Embryonic facial prominence (tissue), 1 donor: ENCODE data around the gene ZPBP2.
"Not testable (repeated sequence)": the region's sequence is repeated elsewhere in the genome, so short reads cannot be mapped to it uniquely, and the experiment has no call there.

ENCODE experiments used
- DNase-seq: peaks from one replicate; pipeline ENCODE4 v3.0.0-alpha.2; 2016; ENCODE audit errors: extremely low spot score

Gene ZPBP2, protein sequence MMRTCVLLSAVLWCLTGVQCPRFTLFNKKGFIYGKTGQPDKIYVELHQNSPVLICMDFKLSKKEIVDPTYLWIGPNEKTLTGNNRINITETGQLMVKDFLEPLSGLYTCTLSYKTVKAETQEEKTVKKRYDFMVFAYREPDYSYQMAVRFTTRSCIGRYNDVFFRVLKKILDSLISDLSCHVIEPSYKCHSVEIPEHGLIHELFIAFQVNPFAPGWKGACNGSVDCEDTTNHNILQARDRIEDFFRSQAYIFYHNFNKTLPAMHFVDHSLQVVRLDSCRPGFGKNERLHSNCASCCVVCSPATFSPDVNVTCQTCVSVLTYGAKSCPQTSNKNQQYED

DNA sequence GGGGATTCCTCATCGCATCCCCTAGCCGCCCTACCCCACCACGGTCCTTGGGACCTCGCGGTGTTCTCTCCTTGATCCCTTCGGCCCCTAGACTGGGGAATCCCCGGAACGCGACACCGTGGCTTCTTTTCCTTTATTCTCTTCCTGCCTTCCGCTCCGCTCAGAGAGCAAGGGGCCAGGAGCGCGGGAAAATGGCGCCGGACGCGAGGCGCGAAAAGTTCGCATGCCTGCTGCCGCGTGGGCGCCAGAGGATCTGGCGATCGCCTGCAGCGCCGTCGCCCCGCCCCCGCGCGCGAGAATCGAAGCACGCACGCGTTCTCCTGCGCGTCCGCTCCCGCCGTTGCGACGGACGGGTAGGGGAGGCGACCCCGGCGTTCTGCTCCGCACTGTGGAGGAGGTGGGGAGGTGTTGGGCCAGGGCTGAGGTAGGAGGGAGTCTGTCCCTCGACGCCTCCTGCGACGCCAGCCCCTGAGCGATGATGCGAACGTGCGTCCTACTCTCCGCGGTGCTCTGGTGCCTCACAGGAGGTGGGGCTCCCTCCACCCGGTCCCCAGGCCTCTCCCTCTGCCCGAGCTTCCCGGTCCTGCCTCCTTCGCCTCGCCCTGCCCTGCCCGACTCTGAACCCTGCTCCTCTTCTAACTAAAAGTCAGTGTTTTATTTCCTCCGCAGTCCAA lies at the start of gene ZPBP2:
Gene ZPBP2 (plus strand): TSS at position 323 of the 674 bp plus-strand sequence. CDS start 153 bp downstream, at position 476.
- no peak for DNase-seq

DNA sequence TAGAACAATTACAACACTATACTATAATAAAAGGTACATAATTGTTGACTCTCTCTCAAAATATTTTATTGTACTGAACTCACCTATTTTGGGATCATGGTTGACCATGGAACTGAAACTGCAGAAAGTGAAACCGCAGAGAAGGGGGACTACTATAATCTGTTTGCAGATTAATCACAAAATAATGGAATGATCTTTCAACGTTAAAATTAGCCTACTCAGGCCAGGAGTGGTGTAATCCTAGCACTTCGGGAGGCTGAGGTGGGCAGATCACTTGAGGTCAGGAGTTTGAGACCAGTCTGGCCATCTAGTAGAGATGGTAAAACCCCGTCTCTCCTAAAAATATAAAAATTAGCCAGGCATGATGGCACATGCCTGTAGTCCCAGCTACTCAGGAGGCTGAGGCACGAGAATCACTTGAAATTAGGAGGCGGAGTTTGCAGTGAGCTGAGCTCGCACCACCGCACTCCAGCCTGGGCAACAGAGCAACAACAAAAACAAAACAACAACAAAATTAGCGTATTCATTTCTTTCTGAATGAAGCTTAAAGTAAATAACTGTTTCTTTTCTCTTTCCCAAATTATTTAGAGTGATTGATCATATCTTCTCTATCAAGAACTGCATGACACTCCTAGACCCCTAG lies 49.5 kb upstream of the ZPBP2 start:
- no peak for DNase-seq

DNA sequence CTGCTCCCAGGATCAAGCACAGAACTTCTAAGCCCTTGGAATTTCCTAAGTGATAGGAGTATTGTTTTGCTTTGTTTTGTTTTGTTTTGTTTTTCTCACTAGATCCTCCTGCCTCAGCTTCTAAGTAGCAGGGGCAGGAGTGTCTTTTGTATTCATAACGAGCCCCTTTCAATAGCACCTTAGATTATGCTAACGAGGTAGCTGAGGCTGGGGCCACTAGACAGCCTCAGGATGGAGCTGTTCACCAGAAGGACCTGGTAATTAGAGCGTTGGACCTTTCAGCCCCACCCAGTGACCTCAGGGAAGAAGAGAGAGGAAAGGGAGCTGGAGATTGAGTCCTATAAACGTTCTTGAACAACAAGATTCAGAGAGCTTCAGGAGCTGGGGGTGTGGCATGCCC lies 47.5 kb upstream of the ZPBP2 start:
- DNase-seq, result no peak

DNA sequence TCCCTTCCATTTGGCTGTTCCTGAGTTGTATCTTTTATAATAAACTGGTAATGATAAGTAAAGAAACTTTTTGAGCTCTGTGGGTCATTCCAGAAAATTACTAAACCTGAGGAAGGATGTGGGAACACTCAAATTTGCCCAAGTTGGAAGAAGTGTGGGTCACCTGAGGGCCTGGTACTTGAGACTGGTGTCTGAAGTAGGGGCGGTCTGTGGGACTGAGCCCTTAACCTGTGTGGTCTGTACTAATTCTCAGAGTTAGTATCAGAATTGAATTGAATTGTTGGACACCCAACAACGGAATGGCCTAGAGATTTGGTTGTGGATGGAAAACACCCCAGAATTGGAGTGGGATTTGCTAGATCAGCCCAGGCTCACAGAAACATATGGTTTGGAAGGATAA lies 47.0 kb upstream of the ZPBP2 start:
- DNase-seq, result no peak

DNA sequence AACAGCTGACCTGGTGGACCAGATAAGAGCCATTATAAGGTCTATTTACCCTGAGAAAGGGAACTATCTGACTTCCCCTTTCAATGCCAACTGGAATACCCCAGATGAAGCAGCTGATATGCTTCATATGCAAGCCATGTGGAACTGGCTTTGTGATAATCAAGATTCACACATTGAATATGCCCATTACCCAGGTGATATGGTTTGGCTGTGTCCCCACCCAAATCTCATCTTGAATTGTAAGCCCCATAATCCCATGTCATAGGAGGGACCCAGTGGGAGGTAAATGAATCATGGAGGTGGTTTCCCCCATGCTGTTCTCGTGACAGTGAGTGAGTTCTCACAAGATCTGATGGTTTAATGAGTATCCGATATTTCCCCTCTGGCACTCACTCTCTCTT lies 46.0 kb upstream of the ZPBP2 start:
- no peak for DNase-seq

DNA sequence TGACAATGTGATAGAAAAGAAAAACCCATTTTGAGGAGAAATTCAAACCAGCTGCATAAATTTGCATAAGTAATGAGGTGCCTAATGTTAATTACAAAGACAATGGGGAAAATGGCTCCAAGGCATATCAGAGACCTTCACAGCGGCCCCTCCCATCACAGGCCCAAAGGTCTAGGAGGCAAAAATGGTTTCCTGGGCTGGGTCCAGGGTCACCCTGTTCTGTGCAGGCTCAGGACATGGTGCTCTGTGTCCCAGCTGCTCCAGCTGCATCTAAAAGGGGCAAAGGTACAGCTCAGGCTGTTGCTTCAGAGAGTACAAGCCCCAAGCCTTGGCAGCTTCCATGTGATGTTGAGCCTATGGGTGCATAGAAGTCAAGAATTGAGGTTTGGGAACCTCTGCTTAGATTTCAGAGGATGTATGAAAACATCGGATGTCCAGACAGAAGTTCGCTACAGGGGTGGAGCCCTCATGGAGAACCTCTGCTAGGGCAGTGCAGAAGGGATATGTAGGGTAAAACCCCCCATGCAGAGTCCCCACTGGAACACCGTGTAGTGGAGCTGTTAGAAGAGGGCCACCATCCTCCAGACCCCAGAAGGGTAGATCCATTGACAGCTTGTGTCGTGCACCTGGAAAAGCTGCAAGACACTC lies 44.5 kb upstream of the ZPBP2 start:
- no peak for DNase-seq

DNA sequence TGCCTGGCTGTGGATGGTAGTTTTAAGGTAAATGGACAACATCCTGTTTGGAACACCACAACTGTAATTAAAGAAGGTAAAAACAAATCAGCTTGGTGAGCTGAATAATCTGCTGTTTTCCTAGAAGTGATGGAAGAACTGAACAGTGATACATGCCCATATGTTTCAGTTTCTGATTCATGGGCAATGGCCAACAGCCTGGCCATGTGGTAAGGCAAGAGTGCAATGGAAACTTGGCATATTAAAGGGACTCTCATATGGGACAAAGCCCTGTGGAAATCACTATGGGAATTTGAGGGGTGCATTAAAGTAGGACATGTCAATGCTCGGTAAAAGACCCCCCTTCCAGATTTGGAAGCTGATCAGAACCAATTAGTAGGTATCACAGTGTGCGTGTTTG lies 41.7 kb upstream of the ZPBP2 start:
- DNase-seq, result no peak

DNA sequence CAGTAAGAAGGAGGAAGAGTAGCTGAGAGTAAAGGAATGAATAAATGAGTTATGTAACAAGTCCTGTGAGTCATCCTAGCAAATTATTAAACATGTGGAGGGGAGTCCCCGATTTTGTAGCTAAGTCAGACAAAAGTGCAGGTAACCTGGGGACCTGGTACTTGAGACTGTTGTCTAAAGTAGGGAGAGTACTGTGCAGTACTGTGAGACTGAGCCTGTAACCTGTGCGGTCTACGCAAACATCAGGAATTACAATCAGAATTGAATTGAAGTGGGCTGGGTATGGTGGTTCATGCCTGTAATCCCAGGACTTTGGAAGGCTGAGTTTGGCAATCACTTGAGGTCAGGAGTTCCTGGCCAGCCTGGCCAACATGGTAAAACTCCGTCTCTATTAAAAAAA lies 39.6 kb upstream of the ZPBP2 start:
- no peak for DNase-seq

DNA sequence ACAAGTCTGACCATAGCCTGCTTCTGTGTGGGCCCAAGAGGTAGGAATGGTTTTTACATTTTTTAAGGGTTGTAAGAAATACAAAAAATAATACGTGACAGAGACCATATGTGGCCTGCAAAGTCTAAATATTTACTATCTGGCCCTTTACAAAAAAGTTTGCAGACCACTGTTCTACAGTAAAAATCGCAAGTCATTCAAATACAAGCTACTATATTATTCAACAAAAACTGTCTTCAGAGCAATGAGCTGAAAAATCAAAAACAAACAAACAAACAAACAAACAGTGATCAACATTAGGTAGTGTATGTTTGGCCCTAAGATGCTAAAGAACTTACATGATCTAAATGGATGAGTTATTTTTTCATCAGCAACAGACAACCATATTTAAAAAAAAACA lies 36.4 kb upstream of the ZPBP2 start:
- no peak for DNase-seq

DNA sequence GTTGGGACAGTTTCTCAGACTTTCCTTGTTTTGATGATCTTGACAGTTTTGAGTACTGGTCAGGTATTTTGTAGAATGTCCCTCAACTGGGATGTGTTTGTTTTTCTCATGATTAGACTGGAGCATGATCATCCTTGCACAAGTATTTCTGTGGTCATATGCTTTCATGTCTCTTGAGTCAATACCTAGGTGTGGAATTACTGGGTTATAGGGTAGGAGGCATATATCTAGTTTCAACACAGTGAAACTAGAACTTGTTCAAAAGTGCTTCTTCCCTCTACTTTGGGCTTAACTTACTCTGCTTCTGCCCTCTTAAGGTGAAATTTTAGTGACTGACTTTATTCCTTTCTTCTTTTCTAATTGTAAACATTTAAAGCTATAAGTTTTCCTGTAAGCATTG lies 34.0 kb upstream of the ZPBP2 start:
- DNase-seq, result no peak

DNA sequence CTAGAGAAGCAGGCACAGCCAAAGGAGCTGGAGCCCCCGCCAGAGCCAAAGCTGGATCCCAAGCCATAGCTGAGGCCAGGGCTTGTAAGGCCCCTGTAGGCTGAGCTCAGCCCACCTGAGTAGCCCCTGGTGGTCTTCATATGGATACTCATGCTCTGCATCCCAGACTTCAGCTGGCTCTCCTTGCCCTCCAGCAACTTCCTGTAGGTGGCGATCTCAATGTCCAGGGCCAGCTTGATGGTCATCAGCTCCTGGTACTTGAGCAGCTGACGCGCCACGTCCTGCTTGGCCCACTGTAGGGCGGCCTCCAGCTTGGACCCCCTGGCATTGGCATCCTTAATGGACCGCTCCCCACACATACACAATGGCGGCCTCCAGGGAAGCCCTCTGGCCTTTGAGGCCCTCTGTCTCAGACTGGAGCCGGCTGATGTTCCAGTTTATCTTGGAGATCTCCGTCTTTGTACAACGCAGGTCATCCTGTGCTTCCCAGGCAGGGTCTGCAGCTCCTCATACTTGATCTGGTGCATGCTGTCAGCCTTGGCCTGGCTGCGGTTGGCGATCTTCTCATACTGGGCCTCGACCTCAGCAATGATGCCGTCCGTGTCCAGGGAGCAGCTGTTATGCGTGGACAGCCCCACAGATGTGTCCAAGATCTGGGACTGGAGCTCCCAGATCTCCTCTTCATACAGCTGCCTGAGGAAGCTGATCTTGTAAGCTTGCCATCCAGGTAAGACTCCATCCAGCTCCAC lies 32.8 kb upstream of the ZPBP2 start:
- no peak for DNase-seq

DNA sequence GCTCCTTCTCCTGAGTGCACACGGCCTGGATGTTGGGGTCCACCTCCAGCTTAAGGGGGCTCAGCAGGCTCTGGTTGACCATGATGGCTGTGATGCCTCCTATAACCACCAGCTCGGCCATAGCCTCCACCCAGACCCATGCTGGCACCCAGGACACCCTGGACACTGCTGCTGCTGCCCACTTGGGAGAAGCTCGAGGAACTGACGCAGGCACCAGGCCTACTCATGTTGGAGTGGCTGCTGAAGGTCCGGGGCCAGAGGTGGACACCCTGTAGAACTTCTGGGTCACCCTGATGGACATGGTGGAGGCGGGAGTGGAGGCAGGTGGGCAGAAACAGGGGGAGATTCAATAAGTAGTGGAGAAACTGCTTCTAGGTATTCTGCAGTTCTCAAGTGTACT lies 31.9 kb upstream of the ZPBP2 start:
- DNase-seq, result no peak

DNA sequence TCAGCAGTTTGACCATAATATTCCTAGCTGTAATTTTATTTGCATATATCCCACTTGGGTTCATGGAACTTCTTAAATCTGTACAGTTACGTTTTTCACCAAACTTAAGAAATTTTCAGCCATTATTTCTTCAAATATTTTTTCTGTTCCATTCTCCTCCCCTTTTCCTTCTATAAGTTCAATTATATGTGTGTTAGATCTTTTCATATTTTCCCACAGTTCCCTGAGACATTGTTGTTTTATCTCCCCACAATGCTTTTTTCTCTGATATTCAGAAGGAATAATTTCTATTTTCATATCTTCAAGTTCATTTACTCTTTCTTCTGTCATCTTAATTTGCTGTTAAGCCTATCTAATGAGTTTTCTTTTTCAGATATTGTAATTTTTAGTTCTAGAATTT lies 29.9 kb upstream of the ZPBP2 start:
- DNase-seq, result no peak

DNA sequence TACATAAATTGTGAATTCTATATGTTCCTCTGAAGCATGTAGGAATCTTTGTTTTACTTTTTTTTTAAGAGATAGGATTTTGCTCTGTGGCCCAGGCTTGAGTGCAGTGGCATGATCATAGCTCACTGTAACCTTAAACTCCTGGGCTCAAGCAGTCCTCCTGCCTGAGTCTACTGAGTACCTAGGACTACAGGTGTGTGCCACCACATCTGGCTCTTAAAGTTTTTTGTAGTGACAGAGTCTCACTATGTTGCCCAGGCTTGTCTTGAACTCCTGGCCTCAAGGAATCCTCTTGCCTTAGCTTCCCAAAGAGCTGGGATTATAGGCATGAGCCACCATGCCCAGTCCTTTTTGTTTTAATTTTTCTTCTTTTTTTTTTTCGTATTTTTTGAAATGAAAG lies 29.2 kb upstream of the ZPBP2 start:
- no peak for DNase-seq

DNA sequence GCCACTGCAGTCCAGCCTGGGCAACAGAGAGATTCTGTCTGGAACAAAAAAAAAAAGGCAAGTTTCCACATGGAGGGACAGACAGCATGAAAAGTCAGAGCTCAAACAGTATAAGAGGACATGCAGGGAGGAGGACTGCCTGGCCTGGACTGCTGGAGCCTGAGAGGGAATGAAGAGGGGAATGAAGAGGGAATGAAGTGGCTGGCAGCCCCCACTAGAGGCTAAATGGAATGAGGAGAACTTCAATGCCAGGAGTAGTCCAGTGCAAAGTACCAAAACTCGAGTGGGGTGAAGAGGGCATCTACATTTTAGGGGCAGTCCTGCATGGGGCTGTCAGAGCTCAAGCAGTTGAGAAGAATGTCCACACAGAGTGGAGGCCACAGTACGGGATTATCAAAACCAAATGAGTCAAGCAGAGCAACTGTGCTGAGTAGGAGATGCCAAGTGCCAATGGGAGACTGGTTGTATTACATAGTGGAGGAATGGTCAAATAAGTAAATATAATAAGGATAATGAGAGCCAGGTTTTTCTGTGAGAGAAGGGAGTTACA lies 26.8 kb upstream of the ZPBP2 start:
- no peak for DNase-seq

DNA sequence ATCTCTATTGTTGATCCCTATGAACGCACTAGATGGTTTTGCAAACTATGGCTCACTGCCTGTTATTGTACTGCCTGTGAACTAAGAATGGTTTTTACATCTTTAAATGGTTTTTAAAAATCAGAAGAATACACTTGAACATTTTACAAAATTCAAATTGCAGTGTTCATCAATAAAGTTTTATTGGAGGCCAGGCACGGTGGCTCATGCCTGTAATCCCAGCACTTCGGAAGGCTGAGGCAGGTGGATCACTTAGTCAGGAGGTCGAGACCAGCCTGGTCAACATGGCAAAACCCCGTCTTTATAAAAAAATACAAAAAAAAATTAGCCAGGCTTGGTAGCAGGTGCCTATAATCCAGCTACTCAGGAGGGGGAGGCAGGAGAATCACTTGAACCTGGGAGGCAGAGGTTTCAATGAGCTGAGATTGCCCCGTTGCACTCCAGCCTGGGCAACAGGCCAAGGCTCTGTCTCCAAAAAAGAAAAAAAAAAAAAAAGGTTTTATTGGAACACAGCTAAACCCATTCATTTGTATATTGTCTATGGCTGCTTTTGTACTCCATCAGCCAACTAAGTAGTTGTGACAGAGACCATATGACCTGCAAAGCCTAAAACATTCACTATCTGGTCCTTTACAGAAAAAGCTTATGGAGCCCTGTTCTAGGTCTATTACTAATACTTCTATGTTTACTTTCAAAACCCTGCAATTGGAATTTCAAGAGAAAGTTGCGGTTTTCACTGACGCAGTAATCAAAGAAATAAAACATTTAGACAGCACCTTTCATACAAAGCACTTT lies 22.8 kb upstream of the ZPBP2 start:
- DNase-seq, result no peak

DNA sequence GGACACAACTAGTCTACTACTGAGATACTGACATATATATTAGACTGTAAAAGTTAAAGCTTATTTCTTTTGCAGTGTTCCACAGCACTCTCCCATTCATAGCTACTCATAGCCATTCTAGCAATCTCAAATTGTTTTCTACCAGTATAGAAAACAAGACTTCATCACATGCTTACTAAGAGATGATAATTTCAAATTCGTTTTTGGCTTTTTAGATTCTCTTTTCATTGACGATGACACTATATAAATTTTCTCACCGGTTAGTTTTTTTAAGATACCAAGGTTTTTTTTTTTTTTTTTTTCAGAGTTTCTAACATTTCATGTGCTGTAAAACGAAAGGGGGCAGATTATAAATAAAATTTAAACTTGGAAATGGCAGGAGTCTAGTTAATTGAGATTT lies 21.8 kb upstream of the ZPBP2 start:
- no peak for DNase-seq

DNA sequence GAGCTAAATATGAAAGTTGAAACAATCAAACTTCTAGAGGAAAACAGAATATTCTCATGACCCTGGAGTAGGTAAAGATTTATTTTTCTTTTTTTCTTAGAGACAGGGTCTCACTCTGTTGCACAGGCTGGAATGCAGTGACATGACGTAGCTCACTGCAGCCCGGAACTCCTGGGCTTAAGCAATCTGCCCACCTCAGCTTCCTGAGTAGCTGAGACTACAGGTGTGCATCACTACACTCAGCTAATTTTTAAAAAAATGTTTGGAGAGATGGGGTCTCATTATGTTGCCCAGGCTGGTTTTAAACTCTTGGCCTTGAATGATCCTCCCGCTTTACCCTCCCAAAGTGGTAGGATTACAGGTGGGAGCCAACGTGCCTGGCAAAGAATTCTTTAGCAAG lies 19.4 kb upstream of the ZPBP2 start:
- DNase-seq, result no peak

DNA sequence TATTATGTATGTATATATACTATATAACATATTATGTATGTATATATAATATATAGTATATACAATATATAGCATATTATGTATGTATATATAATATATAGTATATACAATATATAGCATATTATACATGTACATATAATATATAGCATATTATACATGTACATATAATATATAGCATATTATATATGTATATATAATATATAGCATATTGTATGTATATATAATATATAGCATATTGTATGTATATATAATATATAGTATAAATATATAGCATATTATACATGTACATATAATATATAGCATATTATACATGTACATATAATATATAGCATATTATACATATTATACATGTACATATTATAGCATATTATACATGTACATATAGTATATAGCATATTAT lies 17.8 kb upstream of the ZPBP2 start:
- DNase-seq, result not testable (repeated sequence)

DNA sequence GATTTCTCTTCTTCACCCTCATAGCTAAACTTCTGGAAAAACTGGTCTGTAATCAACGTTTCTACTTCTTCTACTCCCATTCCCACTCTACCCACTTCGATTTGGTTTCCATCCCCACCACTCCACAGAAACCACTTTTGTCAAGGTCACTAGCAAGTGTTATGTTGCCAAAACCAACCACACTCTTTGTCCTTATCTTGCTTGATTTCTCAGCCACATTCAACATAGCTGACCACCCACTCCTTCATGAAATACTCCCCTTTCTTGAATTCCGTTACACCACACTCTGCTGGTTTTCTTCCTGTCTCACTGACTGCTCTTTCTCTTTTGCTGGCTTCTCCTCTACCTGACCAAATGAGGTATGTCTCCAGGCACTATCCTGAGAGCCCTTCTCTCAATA lies 15.8 kb upstream of the ZPBP2 start:
- no peak for DNase-seq

DNA sequence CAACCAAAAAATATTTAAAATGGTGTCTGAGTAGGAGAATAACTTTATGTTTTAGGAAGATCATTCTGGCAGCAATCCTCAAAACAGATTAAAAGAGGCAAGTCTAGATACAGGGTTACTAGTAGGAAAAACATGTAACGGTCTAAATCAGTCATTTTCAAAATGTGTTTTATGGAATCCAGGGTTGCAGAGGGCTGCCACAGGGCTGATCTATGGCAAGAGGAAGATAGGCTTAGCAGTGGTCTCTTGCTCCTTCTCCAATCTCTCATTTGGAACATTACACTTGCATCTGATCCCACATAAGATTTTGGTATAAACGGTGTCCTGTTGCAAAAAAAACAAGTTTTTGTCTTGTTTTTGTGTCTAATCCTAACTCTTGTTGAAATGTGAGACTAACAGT lies 13.1 kb upstream of the ZPBP2 start:
- no peak for DNase-seq
